GM12872 (cell line): Measurements from ENCODE around the gene VKORC1.

Source experiments
- CTCF ChIP-seq: IDR thresholded peaks from 3 replicates; pipeline ENCODE4 v1.5.1; 2011; ENCODE audit warnings: low read depth, mild to moderate bottlenecking, low read length, moderate library complexity; ENCODE audit not compliant: insufficient read depth

The VKORC1 gene

DNA sequence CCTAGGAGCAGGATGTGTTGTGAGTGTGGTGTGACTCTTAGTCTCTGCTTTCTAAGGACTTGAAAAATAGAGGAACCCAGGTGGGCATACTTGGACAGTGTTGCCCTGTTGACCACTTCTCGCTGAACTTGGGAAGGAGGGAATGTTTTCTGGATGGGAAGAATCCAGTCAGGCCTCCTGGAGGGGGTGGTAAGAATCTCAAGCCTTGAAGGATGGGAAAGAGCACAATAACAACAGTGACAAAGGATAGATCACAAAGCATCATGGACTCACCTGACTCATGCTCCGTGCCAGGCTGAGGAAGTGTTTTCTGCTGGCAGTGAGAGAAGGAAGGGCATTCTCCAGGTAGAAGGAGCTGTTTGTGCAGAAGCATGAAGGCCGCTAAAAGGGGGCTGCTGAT is 31.2 kb upstream of the VKORC1 start:
- no peak for TF ChIP-seq CTCF

DNA sequence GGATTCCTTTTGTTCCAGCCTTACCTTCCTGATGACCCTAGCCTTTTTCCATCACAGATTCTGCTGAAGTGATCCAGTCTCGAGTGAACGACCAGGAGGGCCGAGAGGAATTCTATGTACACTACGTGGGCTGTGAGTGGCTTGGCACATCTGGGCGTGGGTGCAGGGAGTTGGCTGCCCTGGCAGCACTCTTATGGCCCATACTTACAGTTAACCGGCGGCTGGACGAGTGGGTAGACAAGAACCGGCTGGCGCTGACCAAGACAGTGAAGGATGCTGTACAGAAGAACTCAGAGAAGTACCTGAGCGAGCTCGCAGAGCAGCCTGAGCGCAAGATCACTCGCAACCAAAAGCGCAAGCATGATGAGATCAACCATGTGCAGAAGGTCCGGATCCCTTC is 25.5 kb upstream of the VKORC1 start:
- no peak for TF ChIP-seq CTCF

DNA sequence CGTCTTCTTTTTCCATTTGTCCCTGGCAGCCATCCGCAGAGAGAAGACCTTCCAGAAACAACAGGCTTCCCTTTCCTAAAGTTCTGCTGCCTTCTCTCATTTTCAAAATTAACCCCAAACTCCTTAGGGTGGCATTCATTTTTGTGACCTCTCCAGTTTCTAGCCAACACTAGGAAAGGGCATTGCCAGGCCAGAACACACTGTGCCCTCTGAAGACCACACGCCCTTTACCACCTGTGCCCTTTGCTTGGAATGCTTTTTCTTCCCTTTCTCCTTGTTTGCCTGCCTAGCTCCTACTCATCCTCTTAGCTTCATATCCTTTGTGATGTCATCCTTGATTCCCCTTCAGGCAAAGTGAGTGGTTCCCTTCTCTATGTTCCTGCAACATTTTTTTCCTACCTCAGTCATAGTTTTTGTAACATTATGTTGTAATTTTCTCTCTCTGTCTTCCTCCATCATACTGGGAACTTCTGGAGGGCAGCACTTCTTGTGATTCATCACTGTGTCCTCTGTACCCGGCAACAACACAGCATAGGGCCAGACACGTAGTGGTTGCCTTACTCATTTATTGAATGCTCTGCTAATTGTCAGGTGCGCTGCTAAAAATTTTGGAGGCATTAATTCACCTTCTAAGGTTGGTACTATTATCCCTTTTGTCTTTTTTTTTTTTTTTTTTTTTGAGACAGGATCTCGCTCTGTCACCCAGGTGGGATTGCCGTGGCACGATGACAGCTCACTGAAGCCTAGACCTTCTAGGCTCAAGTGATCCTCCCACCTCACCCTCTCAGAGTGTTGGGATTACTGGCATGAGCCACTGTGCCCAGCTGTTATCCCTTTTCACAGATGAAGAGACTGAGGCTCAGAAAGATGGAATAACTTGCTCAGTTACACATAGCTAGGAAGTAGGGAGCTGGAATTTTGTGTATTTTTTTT is 23.9 kb upstream of the VKORC1 start:
- TF ChIP-seq CTCF = no peak

DNA sequence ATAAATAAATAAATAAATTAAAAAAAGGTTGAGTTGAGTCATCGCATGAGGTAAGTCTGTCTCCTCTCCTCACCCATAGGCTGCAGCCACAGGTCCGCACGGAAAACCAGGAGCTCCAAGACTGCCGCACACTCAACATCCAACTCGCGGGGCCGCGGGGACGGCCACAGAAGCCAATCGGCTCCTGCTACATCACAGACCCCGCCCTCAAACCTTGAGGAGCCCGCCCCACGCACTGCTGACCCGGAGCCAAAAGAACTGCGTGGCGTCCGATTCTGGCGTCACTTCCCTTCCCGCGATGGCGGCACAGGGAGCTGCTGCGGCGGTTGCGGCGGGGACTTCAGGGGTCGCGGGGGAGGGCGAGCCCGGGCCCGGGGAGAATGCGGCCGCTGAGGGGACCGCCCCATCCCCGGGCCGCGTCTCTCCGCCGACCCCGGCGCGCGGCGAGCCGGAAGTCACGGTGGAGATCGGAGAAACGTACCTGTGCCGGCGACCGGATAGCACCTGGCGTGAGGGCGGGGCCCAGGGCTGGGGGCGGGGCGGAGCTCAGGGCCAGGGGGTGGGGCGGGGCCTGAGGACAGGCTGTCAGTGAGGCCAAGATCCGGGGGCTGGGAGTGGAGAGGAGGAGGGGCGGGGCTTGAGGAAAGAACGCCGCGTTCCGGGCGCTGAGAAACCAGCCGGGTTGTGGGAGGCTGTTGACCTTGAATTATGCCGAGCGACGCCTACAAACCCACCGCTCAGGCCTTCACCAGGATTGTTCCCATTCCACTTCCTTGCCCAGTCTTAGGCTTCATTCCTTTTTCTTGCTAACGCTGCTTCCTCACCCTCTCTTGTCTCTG is 23.0 kb upstream of the VKORC1 start, which contains the start of gene KAT8:
Gene KAT8 (plus strand): TSS at position 281 of the 839 bp plus-strand sequence. CDS start 18 bp downstream, at position 299.
- no peak for TF ChIP-seq CTCF

DNA sequence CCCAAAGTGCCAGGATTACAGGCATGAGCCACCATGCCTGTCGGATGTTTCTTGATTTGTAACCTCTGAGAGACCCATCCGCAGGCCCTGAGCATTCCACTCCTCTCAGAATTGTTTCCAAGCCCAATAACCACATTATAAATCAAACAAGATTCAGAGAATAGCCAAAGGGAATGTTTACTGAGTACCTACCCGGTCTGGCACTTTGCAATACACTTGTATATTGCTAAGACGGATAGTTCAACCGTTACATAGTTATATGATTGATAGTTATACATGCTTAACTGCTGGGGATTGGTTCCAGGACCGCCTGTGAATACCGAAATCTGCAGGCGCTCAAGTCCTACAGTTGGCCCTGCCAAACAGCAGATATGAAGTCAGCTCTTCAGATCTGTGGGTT is 19.9 kb upstream of the VKORC1 start:
- no peak for TF ChIP-seq CTCF

- TF ChIP-seq CTCF = no peak
These were observed 18.8 kb upstream of the VKORC1 start for GRCh38 chr16:31113121-31114120.

DNA sequence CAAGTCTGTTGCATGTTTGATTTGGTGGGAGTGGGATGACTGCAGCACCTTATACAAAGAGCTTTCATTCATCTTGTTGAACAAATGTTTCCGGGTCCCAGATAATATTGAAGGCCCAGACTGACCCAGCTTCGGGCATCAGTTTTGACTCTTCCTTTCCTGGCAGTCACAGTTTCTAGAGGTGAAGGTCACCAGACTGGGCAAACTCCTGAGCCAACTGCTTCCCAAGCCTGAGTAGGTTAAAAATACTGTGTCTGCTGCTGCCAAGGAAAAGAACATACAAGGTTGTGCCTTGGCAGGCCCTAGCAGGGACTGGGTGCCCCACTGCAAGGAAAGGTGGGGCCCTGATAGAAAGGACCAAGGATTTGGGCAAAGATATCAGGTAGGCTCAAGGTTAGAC is 18.1 kb upstream of the VKORC1 start:
- TF ChIP-seq CTCF = no peak
